Colon (tissue), 2 donors: ENCODE results near the gene DXO.

ENCODE experiments used
- FAIRE-seq: peaks from 2 replicates; lab custom pipeline; 2012; peaks lifted over from hg19 to GRCh38; lab: Jason Lieb, UNC
- donor health status: control.
- donor health status: control.

DXO gene

GRCh38 chr6:31927242-31927862 lies 44.6 kb downstream of the DXO start, which contains the start of gene C2:
Gene C2 (plus strand): TSS chr6:31927717. CDS start chr6:31927753, 36 bp downstream.
- FAIRE-seq: no peak

GRCh38 chr6:31922942-31923341 lies 49.0 kb downstream of the DXO start:
- FAIRE-seq: no peak

DNA sequence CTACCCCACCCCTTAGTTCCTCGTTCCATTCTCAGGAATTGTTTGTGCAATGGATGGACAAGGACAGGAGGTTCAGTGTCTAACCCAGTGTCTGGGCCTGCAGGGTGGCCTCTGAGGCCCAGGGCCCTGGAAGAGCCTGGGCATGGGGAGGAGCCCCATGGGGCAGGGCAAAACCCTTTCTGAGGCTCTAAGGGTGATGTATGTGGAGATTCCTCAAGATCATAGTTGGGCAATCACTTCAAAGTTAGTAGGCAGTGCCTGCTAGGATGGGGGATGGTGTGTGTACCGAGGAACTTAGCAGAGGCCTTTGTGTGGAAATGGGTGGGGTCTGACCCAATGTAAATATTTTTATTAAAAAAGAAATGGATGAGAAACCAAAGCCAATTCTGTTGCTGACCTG lies 51.1 kb downstream of the DXO start:
- FAIRE-seq: no peak
